ENCODE measurements around the gene CTDSP2. TPM values are rescaled to one million over a fixed set of nuclear protein-coding genes. Genes with fewer than 3 reads are reported as not detected.
"Not testable (repeated sequence)": the region's sequence is repeated elsewhere in the genome, so short reads cannot be mapped to it uniquely, and the experiment has no call there.

The CTDSP2 gene
- polyA plus RNA-seq, 2 of the 4 experiments (the other 2 are of a cell fraction): 31.3 to 87.7 TPM

DNA sequence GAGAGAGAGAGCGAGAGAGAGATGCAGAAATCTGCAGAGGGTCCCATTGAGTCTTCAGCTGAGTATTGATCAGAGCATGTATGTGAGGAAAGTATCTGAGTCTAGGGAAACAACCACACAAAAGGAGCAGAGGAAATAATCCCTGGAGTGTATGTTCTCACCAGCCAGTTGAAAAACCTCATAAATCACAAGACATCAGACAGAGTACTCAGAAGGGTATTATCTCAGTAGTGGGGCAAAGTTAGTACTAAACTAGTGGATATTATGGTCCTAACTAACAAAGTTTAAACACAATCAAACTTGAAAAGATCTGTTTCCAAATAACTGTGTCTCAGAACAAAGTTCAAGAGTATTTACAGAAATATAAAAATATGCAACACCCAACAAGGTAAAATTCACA is 36.5 kb upstream of the CTDSP2 start (continued):
- TF ChIP-seq, protein P1, sequence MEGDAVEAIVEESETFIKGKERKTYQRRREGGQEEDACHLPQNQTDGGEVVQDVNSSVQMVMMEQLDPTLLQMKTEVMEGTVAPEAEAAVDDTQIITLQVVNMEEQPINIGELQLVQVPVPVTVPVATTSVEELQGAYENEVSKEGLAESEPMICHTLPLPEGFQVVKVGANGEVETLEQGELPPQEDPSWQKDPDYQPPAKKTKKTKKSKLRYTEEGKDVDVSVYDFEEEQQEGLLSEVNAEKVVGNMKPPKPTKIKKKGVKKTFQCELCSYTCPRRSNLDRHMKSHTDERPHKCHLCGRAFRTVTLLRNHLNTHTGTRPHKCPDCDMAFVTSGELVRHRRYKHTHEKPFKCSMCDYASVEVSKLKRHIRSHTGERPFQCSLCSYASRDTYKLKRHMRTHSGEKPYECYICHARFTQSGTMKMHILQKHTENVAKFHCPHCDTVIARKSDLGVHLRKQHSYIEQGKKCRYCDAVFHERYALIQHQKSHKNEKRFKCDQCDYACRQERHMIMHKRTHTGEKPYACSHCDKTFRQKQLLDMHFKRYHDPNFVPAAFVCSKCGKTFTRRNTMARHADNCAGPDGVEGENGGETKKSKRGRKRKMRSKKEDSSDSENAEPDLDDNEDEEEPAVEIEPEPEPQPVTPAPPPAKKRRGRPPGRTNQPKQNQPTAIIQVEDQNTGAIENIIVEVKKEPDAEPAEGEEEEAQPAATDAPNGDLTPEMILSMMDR (IDR thresholded peaks at IDR 0.05): no peak
- no peak for TF ChIP-seq CHD4 (IDR thresholded peaks at IDR 0.05; ENCODE audit: borderline replicate concordance)
- no peak for TF ChIP-seq RAD21 (conservative IDR thresholded peaks at IDR 0.05 in 1 of 2, IDR thresholded peaks at IDR 0.05 in 1 of 2)
- TF ChIP-seq KDM5A (IDR thresholded peaks at IDR 0.05): no peak

DNA sequence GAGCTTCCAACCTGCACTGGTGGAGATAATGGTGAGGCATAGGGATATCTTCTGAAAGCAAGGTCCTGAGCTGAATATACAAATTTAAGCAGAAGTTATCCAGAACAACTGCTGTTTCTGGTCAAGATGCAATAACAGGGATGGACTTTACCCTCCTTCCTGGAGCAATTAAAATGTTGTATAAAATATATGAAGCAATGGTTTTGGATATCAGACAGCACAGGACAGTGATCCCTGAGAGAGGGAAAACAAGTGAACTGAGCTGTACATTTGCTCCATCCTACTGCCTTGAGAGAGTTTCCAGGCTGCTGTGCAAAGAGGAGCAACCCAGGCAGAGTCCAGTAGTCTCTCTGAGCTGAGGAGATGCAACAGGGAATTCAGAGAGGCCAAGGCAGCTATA is 36.0 kb upstream of the CTDSP2 start:
- ATAC-seq (no peak; a peak in 2 of 6 replicates), FAIRE-seq (no peak), DNase-seq (ENCODE audit: low read depth in 1 of 2, low spot score in 1 of 2) (no peak)
- Histone ChIP-seq H3K4me3 (no peak overlapping the region), H3K4me1 (peaks cover 7% of the 10 kb centered on the region; the same call in 2 of the 3 replicates), H3K9me3 (peaks cover 6% of the 10 kb centered on the region; the same call in 2 of the 3 replicates), H3K4me2 (no peak overlapping the region), H3K27ac (no peak overlapping the region)
- ChIA-PET CTCF (interaction anchor here (0.9 to 2.0 kb wide), 2 partner anchors 14 to 21 kb away, joined by 3 to 11 read pairs; no protein-coding TSS in a partner anchor), POLR2A (interaction anchor here (2.3 kb wide), 1 partner anchor 17 kb away, joined by 11 read pairs; no protein-coding TSS in a partner anchor)
- TF ChIP-seq FOSL2 (IDR thresholded peaks at IDR 0.05) (no peak), FOSL2 (CRISPR knock-in tag; IDR thresholded peaks at IDR 0.05) (no peak), BHLHE40 (IDR thresholded peaks at IDR 0.05; ENCODE audit: low read depth, low read length) (no peak), RARB (CRISPR knock-in tag; IDR thresholded peaks at IDR 0.05) (no peak), TFCP2L1 (CRISPR knock-in tag; IDR thresholded peaks at IDR 0.05) (no peak), ZFP36 (IDR thresholded peaks at IDR 0.05; ENCODE audit: borderline replicate concordance, partially characterized antibody) (no peak), SMC3 (IDR thresholded peaks at IDR 0.05) (no peak)

DNA sequence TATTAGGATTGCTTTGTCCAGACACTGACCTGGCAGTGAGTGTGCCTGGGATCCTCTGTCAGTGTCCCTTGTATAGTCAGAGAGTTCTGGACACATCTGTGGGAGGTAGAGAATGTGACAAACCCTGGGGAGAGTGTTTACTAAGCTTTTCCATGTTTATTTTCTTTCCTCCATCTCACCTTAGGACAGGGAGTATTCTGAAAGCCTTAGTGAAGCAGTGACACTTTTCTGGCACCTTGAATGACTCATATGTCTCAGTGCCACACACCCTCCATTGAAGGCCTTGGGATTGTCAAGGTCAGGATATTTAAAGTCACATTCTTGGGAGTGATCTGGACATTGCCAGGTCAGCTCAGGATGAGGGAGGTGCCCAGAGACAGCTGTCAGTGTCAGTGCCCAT is 34.9 kb upstream of the CTDSP2 start:
- H3K9me3 ChIP-seq: peaks cover 6% of the 10 kb centered on the region; the same call in 2 of the 3 replicates
- H3K4me1 ChIP-seq: peaks cover 7% of the 10 kb centered on the region; the same call in 1 of the 3 replicates
- ChIA-PET POLR2A (interaction anchor here (2.3 kb wide), 1 partner anchor 16 kb away, joined by 11 read pairs; no protein-coding TSS in a partner anchor), CTCF (interaction anchor here (1.1 to 2.0 kb wide), 3 partner anchors 9 to 24 kb away, joined by 3 to 11 read pairs (median 5); no protein-coding TSS in a partner anchor)
- no peak for ATAC-seq
- no peak overlapping the region for H3K27ac ChIP-seq
- H3K4me3 ChIP-seq: no peak overlapping the region
- TF ChIP-seq CBX2 (IDR thresholded peaks at IDR 0.05; ENCODE audit: borderline replicate concordance, low read depth): no peak
- no peak for TF ChIP-seq GATA3 (IDR thresholded peaks at IDR 0.05; ENCODE audit: borderline replicate concordance)
- no peak for TF ChIP-seq POLR2AphosphoS2 (conservative IDR thresholded peaks at IDR 0.05; ENCODE audit: low read length)
- TF ChIP-seq TP53 (CRISPR knock-in tag; IDR thresholded peaks at IDR 0.05): no peak
- no peak for TF ChIP-seq ESRRA (IDR thresholded peaks at IDR 0.05; ENCODE audit: borderline replicate concordance, low read length)
- no peak for TF ChIP-seq KDM1A (IDR thresholded peaks at IDR 0.05; ENCODE audit: low read depth)
- no peak for TF ChIP-seq FOXS1 (CRISPR knock-in tag; IDR thresholded peaks at IDR 0.05)
- no peak for TF ChIP-seq CHD4 (IDR thresholded peaks at IDR 0.05; ENCODE audit: borderline replicate concordance)
- no peak for TF ChIP-seq HOXB13 (CRISPR knock-in tag; IDR thresholded peaks at IDR 0.05; ENCODE audit: low read depth)
- TF ChIP-seq HEYL (CRISPR knock-in tag; IDR thresholded peaks at IDR 0.05): no peak
- TF ChIP-seq SREBF2 (IDR thresholded peaks at IDR 0.05): no peak
- TF ChIP-seq POLR2A (IDR thresholded peaks at IDR 0.05; ENCODE audit: low read length): no peak
- TF ChIP-seq, protein P2, sequence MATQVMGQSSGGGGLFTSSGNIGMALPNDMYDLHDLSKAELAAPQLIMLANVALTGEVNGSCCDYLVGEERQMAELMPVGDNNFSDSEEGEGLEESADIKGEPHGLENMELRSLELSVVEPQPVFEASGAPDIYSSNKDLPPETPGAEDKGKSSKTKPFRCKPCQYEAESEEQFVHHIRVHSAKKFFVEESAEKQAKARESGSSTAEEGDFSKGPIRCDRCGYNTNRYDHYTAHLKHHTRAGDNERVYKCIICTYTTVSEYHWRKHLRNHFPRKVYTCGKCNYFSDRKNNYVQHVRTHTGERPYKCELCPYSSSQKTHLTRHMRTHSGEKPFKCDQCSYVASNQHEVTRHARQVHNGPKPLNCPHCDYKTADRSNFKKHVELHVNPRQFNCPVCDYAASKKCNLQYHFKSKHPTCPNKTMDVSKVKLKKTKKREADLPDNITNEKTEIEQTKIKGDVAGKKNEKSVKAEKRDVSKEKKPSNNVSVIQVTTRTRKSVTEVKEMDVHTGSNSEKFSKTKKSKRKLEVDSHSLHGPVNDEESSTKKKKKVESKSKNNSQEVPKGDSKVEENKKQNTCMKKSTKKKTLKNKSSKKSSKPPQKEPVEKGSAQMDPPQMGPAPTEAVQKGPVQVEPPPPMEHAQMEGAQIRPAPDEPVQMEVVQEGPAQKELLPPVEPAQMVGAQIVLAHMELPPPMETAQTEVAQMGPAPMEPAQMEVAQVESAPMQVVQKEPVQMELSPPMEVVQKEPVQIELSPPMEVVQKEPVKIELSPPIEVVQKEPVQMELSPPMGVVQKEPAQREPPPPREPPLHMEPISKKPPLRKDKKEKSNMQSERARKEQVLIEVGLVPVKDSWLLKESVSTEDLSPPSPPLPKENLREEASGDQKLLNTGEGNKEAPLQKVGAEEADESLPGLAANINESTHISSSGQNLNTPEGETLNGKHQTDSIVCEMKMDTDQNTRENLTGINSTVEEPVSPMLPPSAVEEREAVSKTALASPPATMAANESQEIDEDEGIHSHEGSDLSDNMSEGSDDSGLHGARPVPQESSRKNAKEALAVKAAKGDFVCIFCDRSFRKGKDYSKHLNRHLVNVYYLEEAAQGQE (IDR thresholded peaks at IDR 0.05): no peak
- TF ChIP-seq RCOR1 (IDR thresholded peaks at IDR 0.05; ENCODE audit: low read depth, low read length): no peak
- no peak for TF ChIP-seq KDM5A (IDR thresholded peaks at IDR 0.05)
- TF ChIP-seq RFX5 (IDR thresholded peaks at IDR 0.05): no peak
- TF ChIP-seq, protein P3, sequence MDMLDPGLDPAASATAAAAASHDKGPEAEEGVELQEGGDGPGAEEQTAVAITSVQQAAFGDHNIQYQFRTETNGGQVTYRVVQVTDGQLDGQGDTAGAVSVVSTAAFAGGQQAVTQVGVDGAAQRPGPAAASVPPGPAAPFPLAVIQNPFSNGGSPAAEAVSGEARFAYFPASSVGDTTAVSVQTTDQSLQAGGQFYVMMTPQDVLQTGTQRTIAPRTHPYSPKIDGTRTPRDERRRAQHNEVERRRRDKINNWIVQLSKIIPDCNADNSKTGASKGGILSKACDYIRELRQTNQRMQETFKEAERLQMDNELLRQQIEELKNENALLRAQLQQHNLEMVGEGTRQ (IDR thresholded peaks at IDR 0.05): no peak
- no peak overlapping the region for H3K4me2 ChIP-seq
- DNase-seq (ENCODE audit: low read depth in 1 of 2, low spot score in 1 of 2): no peak
- FAIRE-seq: no peak

DNA sequence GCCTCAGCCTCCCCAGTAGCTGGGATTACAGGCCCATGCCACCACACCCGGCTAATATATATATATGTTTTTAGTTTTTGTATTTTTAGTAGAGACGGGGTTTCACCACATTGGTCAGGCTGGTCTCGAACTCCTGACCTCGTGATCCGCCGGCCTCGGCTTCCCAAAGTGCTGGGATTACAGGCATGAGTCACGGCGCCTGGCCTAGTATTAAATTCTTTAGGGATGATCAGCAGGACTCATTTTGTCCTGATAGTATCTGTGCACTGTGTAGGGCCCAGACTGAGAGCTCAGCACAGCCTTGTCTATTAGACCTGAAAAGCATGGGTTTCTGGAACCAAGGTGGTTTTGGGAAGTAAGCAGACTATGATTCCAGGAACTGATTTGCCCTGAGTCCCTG is 34.5 kb upstream of the CTDSP2 start:
- not testable (repeated sequence) for H3K4me3 ChIP-seq; FAIRE-seq; DNase-seq (ENCODE audit: low read depth in 1 of 2, low spot score in 1 of 2); H3K4me2 ChIP-seq; H3K4me1 ChIP-seq; H3K27ac ChIP-seq; H3K9me3 ChIP-seq
- 85% methylated on average over 9 of the region's 9 CpGs for WGBS (ENCODE audit: missing lambda C conversion rate)
- peak in 1 of 2 experiments; percentile 44; a peak in 1 of 6 replicates for ATAC-seq
- CTCF ChIA-PET: interaction anchor here (0.6 to 2.0 kb wide), 5 partner anchors 9 to 25 kb away, joined by 3 to 11 read pairs (median 5); no protein-coding TSS in a partner anchor
- POLR2A ChIA-PET: interaction anchor here (2.3 kb wide), 1 partner anchor 16 kb away, joined by 11 read pairs; no protein-coding TSS in a partner anchor
